ENCODE measurements around the gene TMED8. TPM values are rescaled to one million over a fixed set of nuclear protein-coding genes. Genes with fewer than 3 reads are reported as not detected.
"Not testable (repeated sequence)": the region's sequence is repeated elsewhere in the genome, so short reads cannot be mapped to it uniquely, and the experiment has no call there.

TMED8 gene
- total RNA-seq, 1 experiment from 2014 or later, result 2.2 TPM

DNA sequence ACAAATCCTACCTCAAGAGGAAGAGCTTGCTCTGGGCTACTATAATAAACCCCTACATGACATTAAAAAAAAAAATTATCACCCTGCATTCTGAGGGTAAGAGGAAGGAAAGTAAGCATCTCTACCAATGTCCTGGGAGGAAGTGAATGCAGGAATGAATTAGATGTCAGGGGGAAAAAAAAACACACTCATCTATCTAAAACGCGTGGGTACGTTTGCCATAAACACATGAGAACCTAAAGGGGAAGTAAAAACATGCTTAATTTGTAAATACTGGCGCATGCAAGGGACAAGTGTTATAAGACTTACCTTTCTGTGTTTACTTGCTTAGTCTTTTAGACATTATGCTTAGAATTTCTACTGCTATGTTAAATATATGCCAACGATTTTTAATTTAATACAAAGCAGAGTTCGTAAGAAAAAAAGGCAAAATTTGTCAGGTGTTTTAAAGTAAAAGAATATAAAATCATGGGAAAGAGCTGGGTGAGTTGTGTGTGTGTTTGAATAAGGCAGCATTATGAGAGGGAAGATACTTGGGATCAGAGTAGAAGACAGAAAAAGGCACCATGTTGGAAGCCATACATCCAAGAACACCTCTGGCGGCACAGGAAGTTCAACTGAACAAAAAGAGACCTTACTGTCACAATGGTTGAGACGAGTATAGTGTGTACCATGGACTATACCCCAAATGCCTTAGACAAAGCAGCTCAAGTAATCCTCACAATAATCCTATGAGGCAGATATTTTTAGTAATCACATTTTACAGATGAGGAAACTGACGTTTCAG, 1.5 kb downstream of the TMED8 start:
- DNase-seq (ENCODE audit: low read depth), result no peak
- in situ Hi-C loops (cut with HindIII; ENCODE audit: low pct_unique_long_range_greater_than_20kb, low sequenced_read_pairs), result no loop called here

DNA sequence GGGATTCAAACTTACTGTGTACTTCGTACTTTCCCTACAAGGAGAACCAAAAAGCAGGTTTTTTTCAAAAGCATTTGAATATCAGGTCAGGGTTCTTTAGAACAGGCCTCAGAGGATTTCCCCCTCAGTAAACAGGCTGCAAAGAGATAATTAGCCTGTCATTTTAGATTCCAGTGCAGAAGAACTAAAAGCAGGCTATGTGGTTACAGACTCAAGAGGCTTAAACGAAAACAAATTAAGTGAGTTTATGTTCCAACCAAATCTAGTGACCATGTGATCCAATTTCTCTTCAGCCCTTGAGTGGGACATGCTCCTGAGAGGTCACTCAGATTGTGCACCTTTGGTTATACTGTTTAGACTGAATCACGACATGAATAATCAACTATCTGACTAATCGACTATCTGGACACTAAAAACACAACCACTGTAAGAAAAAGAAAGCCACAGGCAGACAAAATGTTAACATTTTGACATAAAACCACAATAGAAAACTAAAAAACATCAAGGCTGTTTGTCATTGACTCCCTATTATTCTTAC, 4.5 kb downstream of the TMED8 start:
- in situ Hi-C loops (cut with HindIII; ENCODE audit: low pct_unique_long_range_greater_than_20kb, low sequenced_read_pairs), result no loop called here
- DNase-seq (ENCODE audit: low read depth), result peak; percentile 2

DNA sequence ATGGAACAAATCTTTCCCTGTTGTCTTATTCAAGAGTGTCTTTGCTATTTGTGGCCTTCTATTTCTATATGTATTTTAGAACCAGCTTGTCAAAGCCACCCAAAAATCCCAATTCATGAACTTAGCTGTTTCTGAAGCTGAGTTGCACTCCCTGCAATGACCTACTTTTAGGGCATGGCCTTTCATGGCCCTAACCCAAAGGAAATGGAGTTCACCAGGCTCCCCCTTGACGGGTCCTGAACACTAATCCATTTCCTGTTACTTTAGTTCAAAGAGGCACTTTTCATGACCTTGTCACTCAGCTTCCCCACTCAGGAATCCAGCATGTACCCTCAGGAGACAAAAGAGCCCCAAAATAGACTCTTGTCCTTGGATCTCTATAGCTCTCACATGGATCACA, 7.6 kb downstream of the TMED8 start:
- in situ Hi-C loops (cut with HindIII; ENCODE audit: low pct_unique_long_range_greater_than_20kb, low sequenced_read_pairs), result no loop called here
- DNase-seq (ENCODE audit: low read depth), result no peak

- in situ Hi-C loops (cut with HindIII; ENCODE audit: low pct_unique_long_range_greater_than_20kb, low sequenced_read_pairs), result no loop called here
- DNase-seq (ENCODE audit: low read depth), result no peak
Observed at GRCh38 chr14:77364146-77364545, 12.7 kb downstream of the TMED8 start.

- in situ Hi-C loops (cut with HindIII; ENCODE audit: low pct_unique_long_range_greater_than_20kb, low sequenced_read_pairs), result no loop called here
- DNase-seq (ENCODE audit: low read depth), result no peak
Observed at GRCh38 chr14:77359626-77360025, 17.3 kb downstream of the TMED8 start.

DNA sequence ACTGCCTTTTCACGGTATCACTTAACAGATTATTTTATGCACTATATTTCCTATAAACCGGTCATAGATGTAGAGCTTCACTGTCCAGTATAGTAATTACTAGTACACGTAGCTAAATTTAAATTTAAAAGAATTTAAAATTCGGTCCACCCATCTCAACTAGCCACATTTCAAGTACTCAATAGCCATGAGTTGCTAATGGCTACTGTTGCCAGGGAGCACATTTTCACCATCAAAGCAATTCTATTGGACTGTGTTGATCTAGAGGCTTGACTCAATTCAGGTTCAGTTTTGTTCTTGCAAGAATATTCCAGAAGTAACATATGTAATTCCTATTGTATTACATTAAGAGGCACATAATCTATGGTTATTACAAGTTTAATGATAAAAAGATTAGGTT, 20.0 kb downstream of the TMED8 start:
- DNase-seq (ENCODE audit: low read depth), result no peak
- in situ Hi-C loops (cut with HindIII; ENCODE audit: low pct_unique_long_range_greater_than_20kb, low sequenced_read_pairs), result no loop called here

DNA sequence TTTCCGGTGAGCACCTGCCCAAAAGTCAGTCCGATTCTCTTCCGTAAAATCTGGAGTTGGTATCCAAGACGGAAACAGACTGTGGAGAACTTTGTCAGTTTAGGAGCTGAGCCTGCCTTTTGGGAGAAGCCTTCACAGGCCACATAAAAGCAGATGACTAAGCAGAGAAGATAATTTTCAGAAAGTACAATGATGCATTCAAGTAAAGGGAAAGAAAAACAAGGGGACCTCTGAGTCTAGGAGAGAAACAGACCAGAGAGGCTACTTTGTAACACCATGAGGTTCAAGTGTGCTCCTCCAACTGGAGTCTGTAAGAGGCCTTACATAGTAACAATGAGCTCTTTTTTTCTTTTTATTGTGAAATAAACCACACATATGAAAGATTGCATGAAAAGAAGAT, 21.1 kb downstream of the TMED8 start:
- no peak for DNase-seq (ENCODE audit: low read depth)
- in situ Hi-C loops (cut with HindIII; ENCODE audit: low pct_unique_long_range_greater_than_20kb, low sequenced_read_pairs), result no loop called here

DNA sequence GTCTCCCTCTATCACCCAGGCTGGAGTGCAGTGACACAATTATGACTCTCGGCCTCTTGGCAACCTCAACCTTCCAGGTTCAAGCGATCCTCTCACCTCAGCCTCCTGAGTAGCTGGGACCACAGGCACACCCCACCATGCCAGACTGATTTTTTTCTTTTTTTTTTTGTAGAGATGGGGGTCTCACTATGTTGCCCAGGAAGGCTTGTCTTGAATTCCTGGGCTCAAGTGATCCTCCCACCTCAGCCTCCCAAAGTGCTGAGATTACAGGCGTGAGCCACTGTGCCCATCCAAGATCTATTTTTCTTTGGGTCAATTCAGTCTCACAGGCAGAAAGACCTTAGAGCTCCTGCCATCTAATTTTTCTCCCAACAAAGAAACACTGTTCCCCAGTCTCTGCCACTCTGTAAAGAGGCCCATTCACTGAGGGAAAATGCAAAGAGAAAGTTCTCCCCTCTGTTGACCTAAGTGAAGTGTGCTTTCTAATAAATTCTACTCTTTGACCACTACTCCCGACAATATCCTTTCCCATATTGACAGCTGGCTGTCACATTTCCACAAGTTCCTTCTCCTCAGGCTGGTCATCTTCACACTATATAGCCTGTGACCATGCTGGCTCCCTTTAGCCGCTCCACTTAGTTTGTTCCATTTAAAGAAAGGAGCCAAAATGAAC, 23.3 kb downstream of the TMED8 start:
- no peak for DNase-seq (ENCODE audit: low read depth)
- in situ Hi-C loops (cut with HindIII; ENCODE audit: low pct_unique_long_range_greater_than_20kb, low sequenced_read_pairs), result no loop called here

DNA sequence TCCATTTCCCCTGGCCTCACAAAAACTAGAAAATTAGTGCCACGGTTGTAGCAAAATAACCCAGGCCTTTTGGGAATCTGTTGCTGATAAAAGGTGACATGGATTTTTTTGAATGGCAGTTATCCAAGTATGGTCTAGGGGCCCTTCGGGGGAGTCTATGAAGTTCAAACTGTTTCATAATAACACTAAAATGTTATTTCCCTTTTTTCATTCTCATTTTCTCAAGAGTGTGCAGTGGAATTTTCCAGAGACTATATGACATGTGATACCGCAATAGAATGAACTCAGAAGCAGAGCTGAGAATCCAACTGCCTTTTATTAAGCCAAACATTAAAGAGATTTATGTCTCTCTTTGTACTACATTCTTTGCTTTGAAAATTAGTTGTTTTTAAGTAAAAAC, 29.1 kb downstream of the TMED8 start:
- no peak for DNase-seq (ENCODE audit: low read depth)
- in situ Hi-C loops (cut with HindIII; ENCODE audit: low pct_unique_long_range_greater_than_20kb, low sequenced_read_pairs), result no loop called here

DNA sequence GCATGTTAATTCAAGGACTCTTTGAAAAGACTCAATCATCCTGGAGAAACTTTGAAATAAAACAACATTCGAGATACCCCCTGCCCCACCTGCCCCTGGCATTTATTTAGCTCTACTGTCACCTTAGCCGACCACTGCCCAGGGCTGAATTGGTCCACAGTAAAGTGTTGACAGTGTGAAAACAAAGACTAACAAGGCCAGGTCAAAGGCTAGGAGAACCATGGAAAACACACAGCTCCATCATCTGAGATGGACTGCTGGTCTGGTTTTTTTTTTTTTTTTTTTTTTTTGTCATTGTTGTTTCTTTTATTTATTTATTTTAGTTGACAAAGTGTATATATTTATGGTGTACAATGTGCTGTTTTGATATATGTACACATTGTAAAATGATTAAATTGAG, 30.4 kb downstream of the TMED8 start:
- no peak for DNase-seq (ENCODE audit: low read depth)
- in situ Hi-C loops (cut with HindIII; ENCODE audit: low pct_unique_long_range_greater_than_20kb, low sequenced_read_pairs), result no loop called here

GRCh38 chr14:77344377-77344996, 32.4 kb downstream of the TMED8 start:
- no peak for DNase-seq (ENCODE audit: low read depth)
- in situ Hi-C loops (cut with HindIII; ENCODE audit: low pct_unique_long_range_greater_than_20kb, low sequenced_read_pairs), result no loop called here

DNA sequence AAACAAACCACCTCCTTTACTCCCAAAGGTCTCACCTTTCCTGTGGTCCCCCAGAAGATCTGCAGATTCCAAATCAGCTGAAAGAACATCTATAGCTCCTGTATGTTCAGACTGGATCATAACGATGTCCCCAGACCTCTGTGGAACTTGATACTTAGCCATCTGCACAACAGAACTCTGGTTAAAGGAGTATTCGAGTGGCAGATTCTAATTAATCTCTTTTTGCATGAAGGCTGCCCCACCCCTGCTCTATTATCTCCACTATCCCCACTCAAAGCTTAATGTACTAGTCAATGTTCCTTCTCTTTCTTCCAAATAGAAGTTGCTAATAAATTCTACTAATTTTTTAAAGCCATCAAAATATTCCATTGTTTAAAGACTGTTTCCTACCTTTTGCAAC, 33.2 kb downstream of the TMED8 start:
- no peak for DNase-seq (ENCODE audit: low read depth)
- in situ Hi-C loops (cut with HindIII; ENCODE audit: low pct_unique_long_range_greater_than_20kb, low sequenced_read_pairs), result no loop called here

- in situ Hi-C loops (cut with HindIII; ENCODE audit: low pct_unique_long_range_greater_than_20kb, low sequenced_read_pairs), result no loop called here
- no peak for DNase-seq (ENCODE audit: low read depth)
Observed at GRCh38 chr14:77342726-77343397, 34.0 kb downstream of the TMED8 start.

DNA sequence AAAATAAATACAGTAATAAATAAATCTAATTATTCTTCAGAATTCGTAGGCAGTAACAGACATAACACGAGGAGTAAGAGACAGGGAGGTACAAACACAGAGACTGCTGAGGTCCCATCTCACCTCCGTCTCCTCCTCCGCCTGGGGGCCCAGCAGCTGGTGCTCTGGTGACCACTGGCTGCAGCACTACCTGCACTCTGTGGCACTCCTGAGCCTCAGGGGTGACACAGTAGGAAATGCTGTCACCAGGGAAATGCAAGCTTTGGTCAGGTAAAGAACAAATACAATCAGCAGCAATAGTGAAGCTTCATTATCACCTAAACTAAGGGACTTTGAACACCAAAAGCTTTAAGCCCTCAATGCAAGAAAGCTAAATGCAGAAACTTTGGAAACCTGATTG, 36.5 kb downstream of the TMED8 start:
- in situ Hi-C loops (cut with HindIII; ENCODE audit: low pct_unique_long_range_greater_than_20kb, low sequenced_read_pairs), result no loop called here
- DNase-seq (ENCODE audit: low read depth), result no peak

DNA sequence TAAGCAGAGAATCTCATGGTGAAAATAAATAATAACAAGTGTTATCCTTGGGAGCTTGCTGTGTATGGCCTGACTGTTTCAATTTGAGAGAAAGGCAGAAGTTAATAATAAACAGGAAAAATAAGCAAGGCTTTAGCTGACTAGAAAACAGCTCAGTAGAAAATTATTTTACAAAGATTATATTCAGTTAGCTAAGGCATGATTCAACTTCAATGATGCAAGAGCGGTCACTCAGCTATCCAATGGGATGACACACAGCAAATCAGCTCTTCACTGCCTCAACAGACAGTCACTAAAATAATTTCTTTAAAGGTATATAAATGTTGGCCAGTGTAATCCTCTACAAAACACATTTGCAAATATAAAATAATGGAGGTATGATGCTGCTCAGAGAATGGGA, 37.5 kb downstream of the TMED8 start:
- peak; percentile 21 for DNase-seq (ENCODE audit: low read depth)
- in situ Hi-C loops (cut with HindIII; ENCODE audit: low pct_unique_long_range_greater_than_20kb, low sequenced_read_pairs), result no loop called here

DNA sequence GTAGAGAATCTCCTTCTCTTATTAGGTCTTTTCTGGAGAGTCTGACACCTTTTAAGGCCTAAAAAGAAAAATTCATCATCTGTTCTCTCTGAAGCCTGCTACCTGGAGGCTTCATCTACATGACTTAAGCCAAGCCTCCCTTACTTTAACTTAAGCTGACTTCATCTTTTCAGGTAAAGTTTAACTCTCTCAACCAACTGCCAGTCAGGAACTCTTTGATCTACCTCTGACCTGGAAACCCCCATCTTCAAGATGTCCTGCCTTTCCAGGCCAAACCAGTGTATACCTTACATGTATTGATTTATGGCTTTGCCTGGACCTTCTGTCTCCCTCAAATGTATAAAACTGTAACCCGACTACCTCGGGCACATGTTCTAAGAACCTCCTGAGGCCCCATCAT, 38.6 kb downstream of the TMED8 start:
- in situ Hi-C loops (cut with HindIII; ENCODE audit: low pct_unique_long_range_greater_than_20kb, low sequenced_read_pairs), result no loop called here
- DNase-seq (ENCODE audit: low read depth), result no peak

- in situ Hi-C loops (cut with HindIII; ENCODE audit: low pct_unique_long_range_greater_than_20kb, low sequenced_read_pairs), result no loop called here
- no peak for DNase-seq (ENCODE audit: low read depth)
Observed at GRCh38 chr14:77337880-77338279, 39.0 kb downstream of the TMED8 start.

DNA sequence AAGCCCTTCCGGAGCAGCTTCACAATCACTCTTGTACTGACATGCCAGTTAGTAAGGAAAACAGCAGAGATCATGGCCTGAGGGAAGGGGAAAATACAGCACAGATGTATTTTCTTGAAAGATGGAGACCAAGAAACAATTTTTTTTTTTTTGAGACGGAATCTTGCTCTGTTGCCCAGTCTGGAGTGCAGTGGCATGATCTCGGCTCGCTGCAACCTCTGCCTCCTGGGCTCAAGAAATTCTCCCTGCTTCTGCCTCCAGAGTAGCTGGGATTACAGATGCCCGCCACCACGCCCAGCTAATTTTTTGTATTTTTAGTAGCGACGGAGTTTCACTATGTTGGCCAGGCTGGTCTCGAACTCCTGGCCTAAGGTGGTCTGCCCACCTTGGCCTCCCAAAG, 39.6 kb downstream of the TMED8 start:
- in situ Hi-C loops (cut with HindIII; ENCODE audit: low pct_unique_long_range_greater_than_20kb, low sequenced_read_pairs); DNase-seq (ENCODE audit: low read depth): not testable (repeated sequence)

DNA sequence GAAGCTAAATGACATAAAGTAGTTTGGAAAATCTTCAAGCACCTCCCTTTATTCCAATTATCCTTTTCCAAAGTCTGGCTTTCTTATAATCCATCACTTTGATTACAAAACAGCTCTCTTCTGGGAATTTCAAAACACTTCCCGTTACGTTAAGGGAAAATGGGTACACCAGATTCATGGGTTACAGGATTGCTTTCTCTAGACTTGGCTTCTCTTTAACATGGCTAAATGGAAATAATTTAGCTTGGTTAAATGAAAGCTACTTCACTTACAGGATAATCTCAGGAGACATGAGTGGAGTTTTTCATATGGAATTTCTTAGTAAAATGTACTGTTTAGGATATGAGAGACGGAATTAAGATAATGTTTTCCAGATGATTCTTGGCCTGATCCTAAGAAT, 41.3 kb downstream of the TMED8 start:
- DNase-seq (ENCODE audit: low read depth), result no peak
- in situ Hi-C loops (cut with HindIII; ENCODE audit: low pct_unique_long_range_greater_than_20kb, low sequenced_read_pairs), result no loop called here

Data from Caki2 (cell line).